Activated T-helper 1 cell treated with anti-CD3 and anti-CD28 coated beads, Interleukin-12 subunit alpha, Interleukin-12 subunit beta, Interleukin-2, Interleukin-4 antibody, amounts not matched to agents 30 ng/mL and 10 ng/mL and 1 ng/mL, durations not matched to agents 14 hours and 24 hours and 36 hours (primary cell): ENCODE data around the gene KCTD14. TPM values are rescaled to one million over a fixed set of nuclear protein-coding genes. Genes with fewer than 3 reads are reported as not detected.
A peak's percentile ranks its signal among the peaks of the same experiment; 100 is the strongest.
"Not testable (repeated sequence)": the region's sequence is repeated elsewhere in the genome, so short reads cannot be mapped to it uniquely, and the experiment has no call there.

Experiments used
- DNase-seq: peaks from one replicate; pipeline ENCODE4 v3.0.0; 2021; ENCODE audit warnings: low spot score
- H3K27ac Mint-ChIP-seq: one replicate; pipeline ENCODE4 v1.8.0; 2021; ENCODE audit warnings: mild to moderate bottlenecking, mixed read lengths
- H3K27me3 Mint-ChIP-seq: one replicate; pipeline ENCODE4 v1.8.0; 2022; ENCODE audit warnings: mild to moderate bottlenecking, moderate library complexity, mixed read lengths; ENCODE audit not compliant: insufficient read depth
- H3K36me3 Mint-ChIP-seq: one replicate; pipeline ENCODE4 v1.8.0; 2021; ENCODE audit warnings: low read depth, mixed read lengths
- H3K4me1 Mint-ChIP-seq: one replicate; pipeline ENCODE4 v1.8.0; 2021; ENCODE audit warnings: low read depth, mixed read lengths
- H3K4me3 Mint-ChIP-seq: one replicate; pipeline ENCODE4 v1.8.0; 2021; ENCODE audit warnings: mild to moderate bottlenecking, moderate library complexity, mixed read lengths
- H3K9me3 Mint-ChIP-seq: one replicate; pipeline ENCODE4 v1.8.0; 2021; ENCODE audit warnings: mixed read lengths
- intact Hi-C: fragments of 100-400 bp; cut with micrococcal nuclease; formaldehyde crosslinking; loops from one replicate; pipeline ENCODE4 v1.15.1; 2024
- total RNA-seq: library from RNA; stranded (reverse); gene quantifications from 2 replicates; pipeline ENCODE4 v1.2.3, GENCODE V29; 2022

The KCTD14 gene
- total RNA-seq, 1 donor from 2014 or later = 0.16 TPM

- H3K9me3 Mint-ChIP-seq, H3K36me3 Mint-ChIP-seq, H3K27me3 Mint-ChIP-seq, intact Hi-C loops, H3K4me3 Mint-ChIP-seq, H3K27ac Mint-ChIP-seq, DNase-seq, H3K4me1 Mint-ChIP-seq: not testable (repeated sequence)
These were observed 5.3 kb upstream of the KCTD14 start for GRCh38 chr11:78028423-78028822.

DNA sequence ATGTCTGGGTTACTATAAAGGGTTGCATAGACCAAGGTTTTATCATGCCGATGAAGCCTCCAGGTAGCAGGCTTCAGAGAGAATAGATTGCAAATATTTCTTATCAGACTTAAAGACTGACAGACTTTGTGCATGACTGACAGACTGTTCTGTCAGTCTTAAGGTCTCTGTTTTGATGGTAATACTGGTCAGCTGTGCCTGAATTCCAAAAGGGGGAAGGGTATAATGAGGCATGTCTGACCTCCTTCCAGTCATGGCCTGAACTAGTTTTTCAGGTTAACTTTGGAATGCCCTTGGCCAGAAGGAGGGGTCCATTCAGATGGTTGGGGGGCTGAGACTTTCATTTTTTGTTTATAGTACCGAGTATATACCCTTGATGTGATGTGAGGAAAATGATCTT is 4.7 kb upstream of the KCTD14 start:
- peaks cover 3% of the 10 kb centered on the region for H3K27me3 Mint-ChIP-seq
- H3K4me1 Mint-ChIP-seq = no peaks in the 10 kb centered on the region
- H3K4me3 Mint-ChIP-seq = no peak overlapping the region
- no peaks in the 10 kb centered on the region for H3K36me3 Mint-ChIP-seq
- H3K27ac Mint-ChIP-seq = no peak overlapping the region
- intact Hi-C loops = no loop called here
- DNase-seq = no peak
- no peaks in the 10 kb centered on the region for H3K9me3 Mint-ChIP-seq

- no peak for DNase-seq
- Mint-ChIP-seq H3K27me3 (peaks cover 16% of the 10 kb centered on the region), H3K4me1 (no peaks in the 10 kb centered on the region), H3K4me3 (no peak overlapping the region), H3K9me3 (no peaks in the 10 kb centered on the region), H3K36me3 (no peaks in the 10 kb centered on the region), H3K27ac (no peak overlapping the region)
- intact Hi-C loops = no loop called here
These were observed 2.3 kb upstream of the KCTD14 start for GRCh38 chr11:78025378-78025777.

GRCh38 chr11:78023426-78023825 is 350 bp upstream of the KCTD14 start:
- Mint-ChIP-seq H3K4me1 (no peaks in the 10 kb centered on the region), H3K27me3 (peaks cover 19% of the 10 kb centered on the region), H3K9me3 (no peaks in the 10 kb centered on the region), H3K4me3 (no peak overlapping the region), H3K27ac (no peak overlapping the region), H3K36me3 (no peaks in the 10 kb centered on the region)
- intact Hi-C loops = no loop called here
- no peak for DNase-seq

GRCh38 chr11:78021611-78022010 is 1.5 kb downstream of the KCTD14 start:
- DNase-seq = no peak
- Mint-ChIP-seq H3K27ac (no peak overlapping the region), H3K9me3 (no peaks in the 10 kb centered on the region), H3K4me1 (no peaks in the 10 kb centered on the region), H3K36me3 (no peaks in the 10 kb centered on the region), H3K4me3 (no peak overlapping the region), H3K27me3 (peaks cover 19% of the 10 kb centered on the region)
- intact Hi-C loops = no loop called here

GRCh38 chr11:78020246-78020645 is 2.8 kb downstream of the KCTD14 start:
- Mint-ChIP-seq H3K9me3 (no peaks in the 10 kb centered on the region), H3K4me3 (no peak overlapping the region), H3K27me3 (peaks cover 19% of the 10 kb centered on the region), H3K36me3 (no peaks in the 10 kb centered on the region), H3K27ac (no peak overlapping the region), H3K4me1 (no peaks in the 10 kb centered on the region)
- no peak for DNase-seq
- intact Hi-C loops = no loop called here

DNA sequence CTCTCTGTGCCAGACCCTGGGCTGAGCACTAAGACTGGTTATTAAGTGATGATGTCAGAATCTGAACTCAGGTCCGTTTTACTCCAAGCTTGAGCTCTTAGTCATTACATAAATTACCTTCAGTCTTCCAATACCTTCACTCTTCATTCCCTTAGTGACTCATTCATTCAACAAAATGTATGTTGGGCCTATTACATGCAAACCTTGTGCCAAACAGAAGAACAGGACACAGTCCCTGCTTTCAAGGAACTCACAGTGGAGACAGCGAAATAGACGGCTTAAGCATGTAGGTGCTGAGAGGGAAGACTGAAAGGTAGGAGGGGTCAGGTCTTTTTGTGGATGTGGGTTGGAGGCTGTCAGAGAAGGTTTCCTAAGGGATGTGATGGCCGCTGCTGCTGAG is 3.3 kb downstream of the KCTD14 start:
- DNase-seq = no peak
- Mint-ChIP-seq H3K4me3 (no peak overlapping the region), H3K4me1 (no peaks in the 10 kb centered on the region), H3K9me3 (no peaks in the 10 kb centered on the region), H3K36me3 (no peaks in the 10 kb centered on the region), H3K27me3 (peaks cover 19% of the 10 kb centered on the region), H3K27ac (no peak overlapping the region)
- intact Hi-C loops = no loop called here

DNA sequence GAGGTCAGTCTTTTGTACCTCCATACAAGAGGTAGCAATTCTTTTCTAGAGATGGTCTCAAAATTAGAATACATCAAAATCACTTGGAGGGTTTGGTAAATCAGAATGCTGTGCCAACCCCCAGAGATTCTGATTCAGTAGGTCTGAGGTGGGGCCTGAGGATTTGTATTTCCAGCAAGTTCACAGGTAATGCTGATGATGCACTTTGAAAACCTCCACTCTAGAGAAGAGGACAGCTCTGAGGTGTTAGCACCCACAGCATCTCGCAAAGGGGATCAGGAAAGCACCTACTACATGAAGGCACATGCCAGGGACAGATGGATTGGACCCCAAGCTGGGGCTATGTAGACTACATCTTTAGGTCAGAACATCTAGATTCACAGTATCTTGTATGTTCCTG is 7.2 kb downstream of the KCTD14 start:
- H3K27ac Mint-ChIP-seq = no peak overlapping the region
- intact Hi-C loops = no loop called here
- H3K4me1 Mint-ChIP-seq = no peaks in the 10 kb centered on the region
- no peak for DNase-seq
- H3K9me3 Mint-ChIP-seq = no peaks in the 10 kb centered on the region
- no peak overlapping the region for H3K4me3 Mint-ChIP-seq
- peaks cover 4% of the 10 kb centered on the region for H3K27me3 Mint-ChIP-seq
- no peaks in the 10 kb centered on the region for H3K36me3 Mint-ChIP-seq

GRCh38 chr11:78014937-78015520 is 8.0 kb downstream of the KCTD14 start:
- DNase-seq, H3K4me1 Mint-ChIP-seq, H3K27ac Mint-ChIP-seq, H3K9me3 Mint-ChIP-seq, intact Hi-C loops, H3K36me3 Mint-ChIP-seq, H3K27me3 Mint-ChIP-seq, H3K4me3 Mint-ChIP-seq: not testable (repeated sequence)

- intact Hi-C loops = no loop called here
- no peak overlapping the region for H3K4me3 Mint-ChIP-seq
- no peak overlapping the region for H3K27ac Mint-ChIP-seq
- no peak for DNase-seq
- H3K36me3 Mint-ChIP-seq = no peaks in the 10 kb centered on the region
- H3K27me3 Mint-ChIP-seq = no peaks in the 10 kb centered on the region
- no peaks in the 10 kb centered on the region for H3K4me1 Mint-ChIP-seq
- no peaks in the 10 kb centered on the region for H3K9me3 Mint-ChIP-seq
These were observed 11.8 kb downstream of the KCTD14 start for GRCh38 chr11:78011301-78011700.

DNA sequence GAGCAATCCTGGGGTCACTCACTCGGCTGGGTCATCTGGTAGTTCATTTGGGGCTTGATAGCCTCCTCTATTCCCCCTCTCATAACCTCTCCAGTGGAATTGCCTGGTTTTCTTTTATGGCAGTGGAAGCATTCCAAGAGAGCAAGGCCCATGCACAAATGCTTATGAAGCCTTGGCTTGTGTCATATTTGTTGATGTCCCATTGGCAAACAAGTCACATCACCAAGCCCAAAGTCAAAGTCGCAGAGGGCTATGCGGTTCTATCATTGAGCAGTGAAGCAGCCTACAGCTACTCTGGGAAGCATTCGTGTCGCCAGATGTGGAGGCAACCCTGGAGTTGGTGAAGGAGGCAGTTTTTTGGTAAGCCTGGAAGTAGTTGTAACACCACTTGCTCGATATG is 12.3 kb downstream of the KCTD14 start:
- DNase-seq = no peak
- Mint-ChIP-seq H3K27ac (no peak overlapping the region), H3K9me3 (no peaks in the 10 kb centered on the region), H3K27me3 (no peaks in the 10 kb centered on the region), H3K36me3 (no peaks in the 10 kb centered on the region), H3K4me3 (no peak overlapping the region), H3K4me1 (no peaks in the 10 kb centered on the region)
- intact Hi-C loops = no loop called here

GRCh38 chr11:78010304-78010703 is 12.8 kb downstream of the KCTD14 start:
- no peak for DNase-seq
- no peaks in the 10 kb centered on the region for H3K36me3 Mint-ChIP-seq
- intact Hi-C loops = no loop called here
- no peak overlapping the region for H3K27ac Mint-ChIP-seq
- H3K27me3 Mint-ChIP-seq = no peaks in the 10 kb centered on the region
- H3K4me3 Mint-ChIP-seq = no peak overlapping the region
- H3K4me1 Mint-ChIP-seq = no peaks in the 10 kb centered on the region
- no peaks in the 10 kb centered on the region for H3K9me3 Mint-ChIP-seq

GRCh38 chr11:78009062-78009461 is 14.0 kb downstream of the KCTD14 start:
- H3K4me3 Mint-ChIP-seq = no peak overlapping the region
- H3K9me3 Mint-ChIP-seq = no peaks in the 10 kb centered on the region
- no peak overlapping the region for H3K27ac Mint-ChIP-seq
- no peaks in the 10 kb centered on the region for H3K36me3 Mint-ChIP-seq
- intact Hi-C loops = no loop called here
- H3K4me1 Mint-ChIP-seq = no peaks in the 10 kb centered on the region
- DNase-seq = no peak
- peaks cover 2% of the 10 kb centered on the region for H3K27me3 Mint-ChIP-seq

DNA sequence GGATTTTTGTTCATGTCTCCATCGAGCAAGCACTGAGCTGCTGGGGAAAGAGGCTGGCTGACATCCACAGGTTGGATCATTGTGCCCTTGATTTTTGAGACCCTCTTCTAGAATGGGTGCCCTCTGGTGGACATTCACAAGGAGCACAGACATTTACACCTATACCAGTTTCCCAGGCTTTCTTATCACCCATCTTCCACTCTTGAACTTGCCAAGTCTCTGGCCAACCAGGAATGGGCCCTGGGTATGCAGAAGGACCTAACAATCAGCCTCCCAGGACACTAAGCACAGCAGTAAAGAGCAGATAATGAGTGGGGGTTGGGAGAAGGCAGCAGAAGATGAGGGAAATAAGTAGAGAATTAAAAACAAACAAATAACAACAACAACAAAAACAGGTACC is 22.9 kb downstream of the KCTD14 start:
- Mint-ChIP-seq H3K27ac (no peak overlapping the region), H3K27me3 (peaks cover 14% of the 10 kb centered on the region), H3K36me3 (no peaks in the 10 kb centered on the region), H3K4me3 (no peak overlapping the region), H3K4me1 (peaks cover 12% of the 10 kb centered on the region), H3K9me3 (no peaks in the 10 kb centered on the region)
- intact Hi-C loops = loop anchor here (1.0 kb wide), 2 partner anchors 180 to 224 kb away; partner anchors contain the start of gene RSF1
- peak; percentile 25 for DNase-seq
